Retinal pigment epithelial cell (primary cell): ENCODE results near the gene ROGDI.
"Not testable (repeated sequence)": the region's sequence is repeated elsewhere in the genome, so short reads cannot be mapped to it uniquely, and the experiment has no call there.

ENCODE experiments used
- DNase-seq: peaks from one replicate; pipeline ENCODE4 v3.0.0-alpha.2; 2010; ENCODE audit warnings: low read depth
- H3K4me3 ChIP-seq: 2 replicates; pipeline ENCODE4 v1.5.1; 2011; ENCODE audit warnings: mild to moderate bottlenecking, low read length, control low read depth, moderate library complexity
- CTCF ChIP-seq: conservative IDR thresholded peaks from 2 replicates; pipeline ENCODE4 v1.5.1; 2011; ENCODE audit warnings: low read depth, low read length, control low read depth, inconsistent platforms

Gene ROGDI

GRCh38 chr16:4790261-4790660 is 12.2 kb downstream of the ROGDI start:
- no peak for TF ChIP-seq CTCF
- H3K4me3 ChIP-seq = no peak overlapping the region
- no peak for DNase-seq

- TF ChIP-seq CTCF = no peak
Measured at GRCh38 chr16:4788910-4789309, 13.5 kb downstream of the ROGDI start.

GRCh38 chr16:4788489-4788889 is 13.9 kb downstream of the ROGDI start:
- TF ChIP-seq CTCF = no peak
- DNase-seq = no peak
- H3K4me3 ChIP-seq = no peak overlapping the region

More at GRCh38 chr16:4788910-4789309, 13.5 kb downstream of the ROGDI start:
- no peak overlapping the region for H3K4me3 ChIP-seq
- DNase-seq = no peak

- TF ChIP-seq CTCF = no peak
Measured at GRCh38 chr16:4787627-4788482, 14.6 kb downstream of the ROGDI start, which contains the start of gene SEPTIN12. SEPTIN12 (minus strand) TSS chr16:4788345; CDS start chr16:4787645, 700 bp downstream.

GRCh38 chr16:4787068-4787467 is 15.4 kb downstream of the ROGDI start:
- no peak for DNase-seq
- no peak overlapping the region for H3K4me3 ChIP-seq
- no peak for TF ChIP-seq CTCF

More at GRCh38 chr16:4787627-4788482, 14.6 kb downstream of the ROGDI start, which contains the start of gene SEPTIN12:
- no peak within 1 kb of the TSS for H3K4me3 ChIP-seq
- DNase-seq = no peak

- no peak for DNase-seq
- no peak for TF ChIP-seq CTCF
- H3K4me3 ChIP-seq = no peak overlapping the region
Measured at GRCh38 chr16:4785758-4786433, 16.5 kb downstream of the ROGDI start.

GRCh38 chr16:4784444-4784987 is 17.9 kb downstream of the ROGDI start:
- not testable (repeated sequence) for DNase-seq, H3K4me3 ChIP-seq
